ENCODE data around the gene DEUP1.

The DEUP1 gene

GRCh38 chr11:93330446-93330984, at the start of gene DEUP1:
DEUP1 (plus strand) TSS chr11:93330742; CDS start chr11:93332260, 1,518 bp downstream.
- H3K27ac Mint-ChIP-seq = peak within 1 kb of the TSS; percentile 64
- peaks cover 10% of the 10 kb centered on the region for H3K9me3 Mint-ChIP-seq
- H3K4me3 Mint-ChIP-seq = peak within 1 kb of the TSS; percentile 88
- H3K4me1 Mint-ChIP-seq = peaks cover 26% of the 10 kb centered on the region
- TF ChIP-seq CTCF (IDR thresholded peaks at IDR 0.05) = no peak
- H3K36me3 Mint-ChIP-seq (ENCODE audit: low read depth) = peaks cover 5% of the 10 kb centered on the region
- DNase-seq = peak; percentile 90
- H3K27me3 Mint-ChIP-seq (ENCODE audit: low read depth, poor library complexity) = peaks cover 23% of the 10 kb centered on the region

GRCh38 chr11:93285430-93285829, 45.1 kb upstream of the DEUP1 start:
- peaks cover 48% of the 10 kb centered on the region for H3K4me1 Mint-ChIP-seq
- H3K36me3 Mint-ChIP-seq (ENCODE audit: low read depth) = peaks cover 5% of the 10 kb centered on the region
- no peak overlapping the region for H3K4me3 Mint-ChIP-seq
- TF ChIP-seq CTCF (IDR thresholded peaks at IDR 0.05) = no peak
- H3K9me3 Mint-ChIP-seq = peaks cover 4% of the 10 kb centered on the region
- no peak for DNase-seq
- H3K27ac Mint-ChIP-seq = no peak overlapping the region
- peaks cover 2% of the 10 kb centered on the region for H3K27me3 Mint-ChIP-seq (ENCODE audit: low read depth, poor library complexity)

GRCh38 chr11:93287434-93287833, 43.1 kb upstream of the DEUP1 start:
- H3K4me3 Mint-ChIP-seq = no peak overlapping the region
- H3K4me1 Mint-ChIP-seq = peaks cover 57% of the 10 kb centered on the region
- H3K36me3 Mint-ChIP-seq (ENCODE audit: low read depth) = peaks cover 5% of the 10 kb centered on the region
- peak overlapping the region; percentile 44 for H3K27ac Mint-ChIP-seq
- peaks cover 5% of the 10 kb centered on the region for H3K27me3 Mint-ChIP-seq (ENCODE audit: low read depth, poor library complexity)
- no peak for TF ChIP-seq CTCF (IDR thresholded peaks at IDR 0.05)
- no peak for DNase-seq
- H3K9me3 Mint-ChIP-seq = peaks cover 4% of the 10 kb centered on the region

- Mint-ChIP-seq H3K36me3 (ENCODE audit: low read depth) (peaks cover 5% of the 10 kb centered on the region), H3K27ac (no peak overlapping the region), H3K4me3 (no peak overlapping the region), H3K27me3 (ENCODE audit: low read depth, poor library complexity) (peaks cover 5% of the 10 kb centered on the region), H3K4me1 (peaks cover 57% of the 10 kb centered on the region), H3K9me3 (peaks cover 4% of the 10 kb centered on the region)
- no peak for TF ChIP-seq CTCF (IDR thresholded peaks at IDR 0.05)
- no peak for DNase-seq
These were observed 42.5 kb upstream of the DEUP1 start for GRCh38 chr11:93288079-93288478.

- Mint-ChIP-seq H3K4me1 (peaks cover 57% of the 10 kb centered on the region), H3K27ac (no peak overlapping the region), H3K9me3 (peaks cover 4% of the 10 kb centered on the region), H3K36me3 (ENCODE audit: low read depth) (peaks cover 5% of the 10 kb centered on the region), H3K27me3 (ENCODE audit: low read depth, poor library complexity) (peaks cover 5% of the 10 kb centered on the region), H3K4me3 (no peak overlapping the region)
- TF ChIP-seq CTCF (IDR thresholded peaks at IDR 0.05) = no peak
- no peak for DNase-seq
These were observed 41.8 kb upstream of the DEUP1 start for GRCh38 chr11:93288767-93289166.

GRCh38 chr11:93289782-93290463, 40.6 kb upstream of the DEUP1 start:
- Mint-ChIP-seq H3K4me1 (peaks cover 58% of the 10 kb centered on the region), H3K27ac (no peak overlapping the region), H3K27me3 (ENCODE audit: low read depth, poor library complexity) (peaks cover 5% of the 10 kb centered on the region), H3K36me3 (ENCODE audit: low read depth) (peaks cover 5% of the 10 kb centered on the region), H3K4me3 (no peak overlapping the region), H3K9me3 (peaks cover 4% of the 10 kb centered on the region)
- DNase-seq = no peak
- TF ChIP-seq CTCF (IDR thresholded peaks at IDR 0.05) = no peak

All from nephron progenitor cell (in vitro differentiated cells).